Retinal pigment epithelial cell (primary cell): ENCODE data around the gene CD79B.
"Not testable (repeated sequence)": the region's sequence is repeated elsewhere in the genome, so short reads cannot be mapped to it uniquely, and the experiment has no call there.

ENCODE experiments used
- DNase-seq: peaks from one replicate; pipeline ENCODE4 v3.0.0-alpha.2; 2010; ENCODE audit warnings: low read depth
- H3K4me3 ChIP-seq: 2 replicates; pipeline ENCODE4 v1.5.1; 2011; ENCODE audit warnings: mild to moderate bottlenecking, low read length, control low read depth, moderate library complexity
- CTCF ChIP-seq: conservative IDR thresholded peaks from 2 replicates; pipeline ENCODE4 v1.5.1; 2011; ENCODE audit warnings: low read depth, low read length, control low read depth, inconsistent platforms

CD79B gene

DNA sequence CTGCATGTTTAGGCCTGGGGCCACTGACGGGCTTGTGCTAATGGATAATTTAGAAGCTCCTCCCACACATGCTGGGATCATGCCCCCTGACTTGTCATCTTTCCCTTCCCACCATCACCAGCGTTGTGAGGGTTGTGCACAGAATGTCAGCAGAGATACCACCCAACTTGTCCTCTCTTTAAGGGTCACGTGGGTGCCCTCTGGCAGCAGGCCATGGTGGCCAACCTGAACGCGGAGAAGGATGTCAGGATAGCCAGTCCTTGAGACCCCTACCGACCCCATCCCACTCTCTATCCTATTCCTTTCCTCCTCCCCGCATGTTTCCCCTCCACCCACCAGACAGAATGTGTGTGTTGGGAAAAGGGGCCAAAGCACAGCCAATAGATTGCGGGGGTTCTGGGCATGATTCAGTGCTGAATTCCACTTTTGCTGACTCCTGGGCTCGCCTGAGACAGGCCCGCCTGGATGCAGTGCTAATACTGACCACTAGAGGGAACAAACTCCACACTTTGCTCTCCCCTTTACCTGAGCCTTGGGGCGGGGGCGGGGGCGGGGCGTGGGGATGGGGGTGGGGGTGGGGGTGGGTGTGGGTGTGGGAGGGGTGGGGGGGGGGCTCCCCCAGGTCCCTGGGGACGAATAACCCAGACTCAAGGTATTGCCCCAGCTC lies 50.1 kb downstream of the CD79B start, which contains the start of gene GH2:
Gene GH2, minus strand, starts transcription at position 10 of the 667 bp plus-strand sequence. CDS start 143 bp downstream, outside the sequence.
- no peak within 1 kb of the TSS for H3K4me3 ChIP-seq
- DNase-seq = peak; percentile 10
- TF ChIP-seq CTCF = peak; percentile 77

DNA sequence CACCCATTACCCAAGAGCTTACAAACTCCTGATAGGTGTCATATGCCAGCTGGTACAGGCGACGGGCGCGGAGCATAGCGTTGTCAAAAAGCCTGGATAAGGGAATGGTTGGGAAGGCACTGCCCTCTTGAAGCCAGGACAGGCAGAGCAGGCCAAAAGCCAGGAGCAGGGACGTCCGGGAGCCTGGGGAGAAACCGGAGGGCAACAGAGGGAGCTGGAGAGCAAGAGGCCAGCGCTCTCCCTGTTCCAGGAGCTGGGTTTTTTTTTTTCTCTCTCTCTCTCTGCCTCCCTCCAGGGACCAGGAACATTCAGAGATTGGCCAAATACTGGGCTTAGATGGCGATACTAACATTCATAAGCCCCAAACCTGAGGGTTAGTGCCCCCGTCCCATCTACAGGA lies 50.8 kb downstream of the CD79B start:
- DNase-seq, H3K4me3 ChIP-seq: not testable (repeated sequence)

GRCh38 chr17:63880706-63881105 lies 51.4 kb downstream of the CD79B start:
- TF ChIP-seq CTCF = no peak
- no peak for DNase-seq

More at GRCh38 chr17:63880706-63881105, 51.4 kb downstream of the CD79B start:
- no peak overlapping the region for H3K4me3 ChIP-seq
